Body of pancreas (tissue), 4 donors: ENCODE data around the gene SETD7.

Experiments
- POLR2A ChIP-seq, 3 donors: fragments of 450-650 bp; IDR thresholded peaks; one replicate each; pipeline ENCODE4 v1.6.1; 2016; ENCODE audit warnings: antibody characterized with exemption in 3 of 3, mild to moderate bottlenecking in 2 of 3
- TF ChIP-seq, protein P1 (sequence below), 7 experiments: fragments of 450-650 bp in 4 of 7; fragments of 200-600 bp in 3 of 7; sonication (generic) in 3 of 7; IDR thresholded peaks; one replicate each; pipeline ENCODE4 v1.5.1; 2016 to 2019; ENCODE audit warnings: antibody characterized with exemption in 7 of 7

DNA sequence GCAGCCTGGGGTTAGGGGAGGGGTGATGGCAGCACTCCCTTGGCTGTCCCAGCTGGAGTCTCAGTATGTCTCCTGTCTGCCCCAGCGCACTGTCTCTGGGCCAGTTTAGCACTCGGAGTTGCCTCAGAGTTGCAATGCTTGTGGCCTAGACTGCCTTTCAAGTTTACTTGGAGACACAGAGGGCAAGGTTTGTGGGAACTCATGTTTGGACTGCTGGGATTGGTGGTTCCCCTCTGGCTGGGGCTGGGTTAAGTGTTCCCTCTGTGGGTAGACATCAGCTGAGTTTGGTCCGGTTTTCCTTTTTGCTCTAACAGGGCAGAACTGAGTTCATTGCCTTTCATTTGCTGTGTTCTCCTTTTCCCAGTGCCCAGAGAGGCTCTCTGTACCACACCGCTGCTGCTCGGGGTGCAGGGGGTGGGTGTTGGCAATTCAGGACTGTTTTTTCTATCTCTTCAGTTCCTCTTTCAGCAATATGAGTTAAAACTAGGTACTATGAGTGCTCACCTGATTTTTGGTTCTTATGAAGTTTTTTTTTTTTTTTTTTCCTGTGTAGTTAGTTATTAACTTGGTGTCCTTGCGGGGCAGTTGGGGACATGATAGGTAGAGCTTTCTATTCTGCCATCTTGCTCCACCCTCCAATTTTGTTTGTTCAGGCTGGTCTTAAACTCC is 84.9 kb downstream of the SETD7 start:
- no peak for TF ChIP-seq POLR2A (IDR thresholded peaks at IDR 0.05)
- TF ChIP-seq, protein P1, sequence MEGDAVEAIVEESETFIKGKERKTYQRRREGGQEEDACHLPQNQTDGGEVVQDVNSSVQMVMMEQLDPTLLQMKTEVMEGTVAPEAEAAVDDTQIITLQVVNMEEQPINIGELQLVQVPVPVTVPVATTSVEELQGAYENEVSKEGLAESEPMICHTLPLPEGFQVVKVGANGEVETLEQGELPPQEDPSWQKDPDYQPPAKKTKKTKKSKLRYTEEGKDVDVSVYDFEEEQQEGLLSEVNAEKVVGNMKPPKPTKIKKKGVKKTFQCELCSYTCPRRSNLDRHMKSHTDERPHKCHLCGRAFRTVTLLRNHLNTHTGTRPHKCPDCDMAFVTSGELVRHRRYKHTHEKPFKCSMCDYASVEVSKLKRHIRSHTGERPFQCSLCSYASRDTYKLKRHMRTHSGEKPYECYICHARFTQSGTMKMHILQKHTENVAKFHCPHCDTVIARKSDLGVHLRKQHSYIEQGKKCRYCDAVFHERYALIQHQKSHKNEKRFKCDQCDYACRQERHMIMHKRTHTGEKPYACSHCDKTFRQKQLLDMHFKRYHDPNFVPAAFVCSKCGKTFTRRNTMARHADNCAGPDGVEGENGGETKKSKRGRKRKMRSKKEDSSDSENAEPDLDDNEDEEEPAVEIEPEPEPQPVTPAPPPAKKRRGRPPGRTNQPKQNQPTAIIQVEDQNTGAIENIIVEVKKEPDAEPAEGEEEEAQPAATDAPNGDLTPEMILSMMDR (IDR thresholded peaks at IDR 0.05), result no peak
